IPS DF 4.7 (cell line): ENCODE measurements around the gene GRIN3B.

Source experiments
- DNase-seq: peaks from one replicate; pipeline ENCODE4 v3.0.0-alpha.2; 2013; ENCODE audit warnings: low spot score; ENCODE audit errors: extremely low read depth

The GRIN3B gene

GRCh38 chr19:1041272-1041834 is 41.1 kb downstream of the GRIN3B start:
- DNase-seq: no peak

DNA sequence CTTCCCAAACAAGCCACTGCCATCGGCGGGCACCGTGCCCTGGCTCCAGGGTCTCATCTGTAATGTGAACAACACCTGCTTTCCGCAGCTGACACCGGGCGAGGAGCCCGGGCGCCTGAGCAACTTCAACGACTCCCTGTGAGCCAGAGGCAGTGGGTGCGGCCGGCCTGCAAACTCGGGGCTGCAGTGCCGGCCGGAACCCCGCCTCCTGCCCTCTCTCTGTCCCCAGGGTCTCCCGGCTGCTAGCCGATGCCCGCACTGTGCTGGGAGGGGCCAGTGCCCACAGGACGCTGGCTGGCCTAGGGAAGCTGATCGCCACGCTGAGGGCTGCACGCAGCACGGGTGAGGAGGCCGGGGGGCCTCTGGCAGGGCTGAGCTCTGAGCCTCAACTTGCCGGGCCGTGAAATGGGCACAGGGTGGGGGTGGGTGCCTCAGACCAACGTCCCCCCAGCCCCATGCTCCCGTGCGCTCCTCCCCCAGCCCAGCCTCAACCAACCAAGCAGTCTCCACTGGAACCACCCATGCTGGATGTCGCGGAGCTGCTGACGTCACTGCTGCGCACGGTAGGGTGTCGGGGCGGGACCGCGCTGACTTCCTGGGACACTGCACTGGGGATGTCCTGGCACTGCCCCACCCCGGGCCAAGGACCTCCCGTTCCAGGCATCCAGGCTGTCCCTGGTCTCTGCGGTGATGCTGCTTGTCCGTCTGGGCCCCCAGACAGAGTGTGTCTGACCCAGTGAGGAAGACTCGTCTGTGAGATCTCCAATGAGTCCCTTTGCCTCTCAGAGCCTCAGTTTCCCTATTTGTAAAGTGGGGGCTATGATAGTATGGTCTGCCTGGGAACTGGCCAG is 41.8 kb downstream of the GRIN3B start:
- no peak for DNase-seq

DNA sequence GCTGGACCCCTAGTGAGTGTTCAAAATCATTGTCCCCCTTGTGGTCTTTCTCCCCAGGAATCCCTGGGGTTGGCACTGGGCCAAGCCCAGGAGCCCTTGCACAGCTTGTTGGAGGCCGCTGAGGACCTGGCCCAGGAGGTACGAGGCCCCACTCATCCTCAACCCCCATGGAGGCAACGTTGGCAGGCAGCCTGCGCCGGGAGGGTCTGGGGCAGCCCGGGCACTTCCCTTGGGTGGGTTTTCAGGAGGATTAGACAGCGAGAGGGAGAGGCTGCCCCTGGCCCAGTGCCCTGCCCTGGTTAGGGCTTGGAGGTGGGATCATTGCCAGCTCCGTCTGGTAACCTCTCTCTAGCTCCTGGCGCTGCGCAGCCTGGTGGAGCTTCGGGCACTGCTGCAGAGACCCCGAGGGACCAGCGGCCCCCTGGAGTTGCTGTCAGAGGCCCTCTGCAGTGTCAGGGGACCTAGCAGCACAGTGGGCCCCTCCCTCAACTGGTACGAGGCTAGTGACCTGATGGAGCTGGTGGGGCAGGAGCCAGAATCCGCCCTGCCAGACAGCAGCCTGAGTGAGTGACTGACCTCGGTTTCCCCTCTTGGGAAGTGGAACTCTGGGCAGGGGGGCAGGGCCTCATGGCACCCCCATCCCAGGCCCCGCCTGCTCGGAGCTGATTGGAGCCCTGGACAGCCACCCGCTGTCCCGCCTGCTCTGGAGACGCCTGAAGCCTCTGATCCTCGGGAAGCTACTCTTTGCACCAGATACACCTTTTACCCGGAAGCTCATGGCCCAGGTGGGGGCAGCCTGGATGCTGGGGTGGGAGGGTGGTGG is 42.7 kb downstream of the GRIN3B start:
- DNase-seq: no peak

GRCh38 chr19:1045247-1045603 is 45.0 kb downstream of the GRIN3B start:
- no peak for DNase-seq

DNA sequence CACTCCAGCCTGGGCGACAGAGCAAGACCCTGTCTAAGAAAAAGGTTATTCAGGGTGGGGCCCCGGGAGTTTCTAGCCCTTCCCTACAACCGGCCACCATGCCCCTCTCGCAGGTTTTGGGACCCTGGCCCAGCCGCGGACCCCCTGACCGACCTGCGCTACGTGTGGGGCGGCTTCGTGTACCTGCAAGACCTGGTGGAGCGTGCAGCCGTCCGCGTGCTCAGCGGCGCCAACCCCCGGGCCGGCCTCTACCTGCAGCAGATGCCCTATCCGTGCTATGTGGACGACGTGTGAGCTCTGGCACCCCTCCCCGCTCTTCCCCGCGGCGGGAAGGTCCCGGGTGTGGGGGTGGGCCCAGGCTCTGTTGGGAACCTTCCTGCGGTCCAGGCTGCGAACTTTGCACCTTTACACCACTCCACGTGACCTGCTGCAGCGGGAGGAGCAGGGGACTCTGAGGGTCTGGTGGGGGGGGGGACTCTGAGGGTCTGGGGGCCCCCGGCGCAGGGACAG is 46.0 kb downstream of the GRIN3B start:
- no peak for DNase-seq

- no peak for DNase-seq
These were observed 46.8 kb downstream of the GRIN3B start for GRCh38 chr19:1046836-1047695.

DNA sequence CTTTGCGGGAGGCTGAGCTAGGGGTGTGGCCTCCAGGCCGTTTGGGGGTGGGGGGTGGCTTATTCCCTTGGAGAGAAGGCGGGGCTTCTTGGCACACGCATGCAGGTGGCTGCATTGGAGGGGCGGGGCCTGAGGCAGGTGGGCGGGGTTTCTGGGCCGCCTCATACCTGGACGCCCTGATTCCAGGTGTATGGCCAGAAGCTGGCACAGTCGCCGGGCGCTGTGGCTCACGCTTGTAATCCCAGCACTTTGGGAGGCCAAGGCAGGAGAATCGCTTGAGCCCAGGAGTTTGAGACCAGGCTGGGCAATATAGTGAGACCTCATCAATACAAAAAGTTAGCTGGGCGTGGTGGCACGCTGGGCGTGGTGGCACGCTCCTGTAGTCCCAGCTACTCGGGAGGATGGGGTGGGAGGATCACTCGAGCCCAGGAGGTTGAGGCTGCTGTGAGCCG is 47.5 kb downstream of the GRIN3B start:
- DNase-seq: no peak

GRCh38 chr19:1049106-1049505 is 48.9 kb downstream of the GRIN3B start:
- no peak for DNase-seq

DNA sequence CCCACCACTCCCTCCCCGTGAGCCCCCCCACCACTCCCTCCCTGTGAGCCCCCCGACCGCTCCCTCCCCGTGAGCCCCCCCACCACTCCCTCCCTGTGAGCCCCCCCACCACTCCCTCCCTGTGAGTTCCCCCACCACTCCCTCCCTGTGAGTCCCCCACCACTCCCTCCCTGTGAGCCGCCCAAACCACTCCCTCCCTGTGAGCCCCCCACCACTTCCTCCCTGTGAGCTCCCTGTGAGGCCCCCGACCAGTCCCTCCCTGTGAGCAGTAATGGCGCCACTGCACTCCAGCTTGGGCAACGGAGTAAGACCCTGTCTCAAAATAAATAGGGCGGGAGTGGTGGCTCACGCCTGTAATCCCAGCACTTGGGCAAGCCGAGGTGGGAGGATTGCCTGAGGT is 49.6 kb downstream of the GRIN3B start:
- no peak for DNase-seq

DNA sequence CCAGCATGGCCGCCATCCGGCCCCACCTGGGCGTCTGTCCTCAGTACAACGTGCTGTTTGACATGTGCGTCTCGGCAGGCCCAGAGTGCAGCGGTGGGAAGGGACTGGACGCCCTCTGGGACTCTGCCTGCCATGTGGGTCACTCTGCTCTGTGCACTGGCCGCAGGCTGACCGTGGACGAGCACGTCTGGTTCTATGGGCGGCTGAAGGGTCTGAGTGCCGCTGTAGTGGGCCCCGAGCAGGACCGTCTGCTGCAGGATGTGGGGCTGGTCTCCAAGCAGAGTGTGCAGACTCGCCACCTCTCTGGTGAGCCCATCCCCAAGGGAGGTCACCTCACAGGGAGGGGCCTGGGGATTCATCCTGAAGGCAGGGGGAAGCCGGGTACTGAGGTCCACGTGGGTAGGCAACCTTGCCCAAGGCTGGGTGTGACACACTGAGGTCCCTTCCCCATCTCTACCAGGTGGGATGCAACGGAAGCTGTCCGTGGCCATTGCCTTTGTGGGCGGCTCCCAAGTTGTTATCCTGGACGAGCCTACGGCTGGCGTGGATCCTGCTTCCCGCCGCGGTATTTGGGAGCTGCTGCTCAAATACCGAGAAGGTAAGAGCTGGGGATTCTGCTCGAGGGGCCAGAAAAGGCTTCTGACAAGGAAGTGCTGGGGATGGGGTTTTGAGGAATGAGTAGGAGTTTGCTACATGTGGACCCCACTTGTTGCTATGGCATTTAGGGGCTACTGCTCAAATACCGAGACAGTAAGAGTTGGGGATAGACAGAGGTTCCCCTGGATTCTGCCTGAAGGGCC is 51.0 kb downstream of the GRIN3B start:
- DNase-seq: no peak

GRCh38 chr19:1051791-1052190 is 51.6 kb downstream of the GRIN3B start:
- DNase-seq: no peak

- DNase-seq: no peak
These were observed 52.2 kb downstream of the GRIN3B start for GRCh38 chr19:1052349-1052975.

DNA sequence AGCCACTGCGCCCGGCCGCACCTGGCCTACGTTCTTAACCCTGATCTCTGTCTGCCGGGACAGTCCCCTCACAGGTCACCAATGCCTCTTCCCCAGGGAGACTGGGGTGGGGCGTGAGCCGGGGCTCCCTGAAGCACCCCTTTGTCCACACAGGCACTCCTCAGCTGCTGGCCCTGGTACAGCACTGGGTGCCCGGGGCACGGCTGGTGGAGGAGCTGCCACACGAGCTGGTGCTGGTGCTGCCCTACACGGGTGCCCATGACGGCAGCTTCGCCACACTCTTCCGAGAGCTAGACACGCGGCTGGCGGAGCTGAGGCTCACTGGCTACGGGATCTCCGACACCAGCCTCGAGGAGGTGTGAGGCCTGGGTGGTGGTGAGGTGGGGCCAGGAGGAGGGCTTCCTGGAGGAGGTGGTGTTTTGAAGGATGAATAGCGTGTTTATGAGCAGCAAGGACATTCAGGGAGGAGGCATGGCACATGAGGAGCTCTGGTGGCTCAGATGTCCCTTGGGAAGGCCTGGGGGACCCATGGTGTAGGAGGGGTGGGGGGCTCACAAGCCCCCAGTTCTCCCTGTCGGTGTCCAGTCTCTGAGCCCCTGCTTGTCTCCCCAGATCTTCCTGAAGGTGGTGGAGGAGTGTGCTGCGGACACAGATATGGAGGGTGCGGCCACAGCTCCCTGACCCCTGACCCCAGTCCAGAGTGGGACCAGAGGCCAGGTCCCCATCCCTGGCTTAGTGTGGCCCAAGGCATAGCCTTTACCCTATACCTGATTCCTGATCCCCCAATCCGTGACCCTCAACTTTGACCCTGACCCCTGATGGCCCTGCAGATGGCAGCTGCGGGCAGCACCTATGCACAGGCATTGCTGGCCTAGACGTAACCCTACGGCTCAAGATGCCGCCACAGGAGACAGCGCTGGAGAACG is 53.2 kb downstream of the GRIN3B start:
- no peak for DNase-seq

DNA sequence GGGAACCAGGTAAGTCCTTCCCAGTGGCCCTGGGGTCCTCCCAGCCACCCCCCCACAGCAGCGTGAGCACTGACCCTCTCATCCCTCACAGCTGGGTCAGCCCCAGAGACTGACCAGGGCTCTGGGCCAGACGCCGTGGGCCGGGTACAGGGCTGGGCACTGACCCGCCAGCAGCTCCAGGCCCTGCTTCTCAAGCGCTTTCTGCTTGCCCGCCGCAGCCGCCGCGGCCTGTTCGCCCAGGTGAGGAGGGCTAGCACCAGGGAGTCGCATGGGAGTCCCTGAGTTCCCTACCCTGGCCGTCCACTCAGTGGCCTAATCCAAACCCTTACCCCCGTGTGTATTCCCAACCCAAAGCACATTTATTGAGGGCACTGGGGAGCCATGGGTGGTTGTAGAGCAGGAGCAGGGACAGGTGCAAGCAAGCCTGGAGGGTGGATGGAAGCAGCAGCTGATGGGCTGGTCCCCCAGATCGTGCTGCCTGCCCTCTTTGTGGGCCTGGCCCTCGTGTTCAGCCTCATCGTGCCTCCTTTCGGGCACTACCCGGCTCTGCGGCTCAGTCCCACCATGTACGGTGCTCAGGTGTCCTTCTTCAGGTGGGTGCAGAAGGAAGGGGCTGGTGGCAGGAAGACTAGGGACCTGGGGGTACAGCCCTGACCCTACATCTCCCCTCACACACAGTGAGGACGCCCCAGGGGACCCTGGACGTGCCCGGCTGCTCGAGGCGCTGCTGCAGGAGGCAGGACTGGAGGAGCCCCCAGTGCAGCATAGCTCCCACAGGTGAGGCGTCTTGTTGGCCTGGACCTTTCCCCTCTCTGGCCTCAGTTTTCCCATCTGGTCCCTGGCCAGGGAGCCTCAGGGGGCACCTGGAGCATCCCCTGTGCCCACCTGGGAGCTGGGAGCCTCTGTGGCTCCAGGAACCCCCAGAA is 54.1 kb downstream of the GRIN3B start:
- DNase-seq: no peak

- no peak for DNase-seq
These were observed 54.8 kb downstream of the GRIN3B start for GRCh38 chr19:1055028-1055425.

- no peak for DNase-seq
These were observed 55.8 kb downstream of the GRIN3B start for GRCh38 chr19:1055886-1056620.
